NCI-H226 (cell line): ENCODE data around the gene IGSF8.
A peak's percentile ranks its signal among the peaks of the same experiment; 100 is the strongest.

ENCODE experiments used
- DNase-seq: peaks from one replicate; pipeline ENCODE4 v3.0.0-alpha.2; 2015

The IGSF8 gene

DNA sequence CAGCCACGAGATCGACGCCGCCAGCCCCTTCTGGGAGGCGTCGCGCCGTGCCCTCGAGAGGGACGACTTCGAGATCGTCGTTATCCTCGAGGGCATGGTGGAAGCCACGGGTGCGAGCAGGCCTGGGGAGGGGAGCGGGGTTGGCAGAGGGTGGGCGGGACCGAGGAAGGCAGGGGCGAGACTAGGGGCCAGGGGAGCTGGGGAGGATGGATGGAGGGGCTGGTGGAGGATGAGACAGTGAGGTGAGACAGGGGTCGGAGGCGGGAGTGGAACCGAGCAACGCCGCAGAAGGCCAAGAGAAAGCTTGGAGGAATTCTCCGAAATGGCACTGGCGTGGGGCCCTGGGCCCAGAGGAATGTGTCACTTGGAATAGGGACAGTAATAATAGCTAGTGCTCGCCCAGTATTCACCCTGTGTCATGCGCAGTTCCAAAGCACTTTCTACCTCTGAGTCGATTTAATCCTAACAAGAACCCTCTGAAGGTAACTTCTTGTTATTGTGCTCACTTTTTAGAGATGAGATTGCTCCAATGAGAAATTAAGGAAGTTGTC, 13.6 kb downstream of the IGSF8 start:
- no peak for DNase-seq

DNA sequence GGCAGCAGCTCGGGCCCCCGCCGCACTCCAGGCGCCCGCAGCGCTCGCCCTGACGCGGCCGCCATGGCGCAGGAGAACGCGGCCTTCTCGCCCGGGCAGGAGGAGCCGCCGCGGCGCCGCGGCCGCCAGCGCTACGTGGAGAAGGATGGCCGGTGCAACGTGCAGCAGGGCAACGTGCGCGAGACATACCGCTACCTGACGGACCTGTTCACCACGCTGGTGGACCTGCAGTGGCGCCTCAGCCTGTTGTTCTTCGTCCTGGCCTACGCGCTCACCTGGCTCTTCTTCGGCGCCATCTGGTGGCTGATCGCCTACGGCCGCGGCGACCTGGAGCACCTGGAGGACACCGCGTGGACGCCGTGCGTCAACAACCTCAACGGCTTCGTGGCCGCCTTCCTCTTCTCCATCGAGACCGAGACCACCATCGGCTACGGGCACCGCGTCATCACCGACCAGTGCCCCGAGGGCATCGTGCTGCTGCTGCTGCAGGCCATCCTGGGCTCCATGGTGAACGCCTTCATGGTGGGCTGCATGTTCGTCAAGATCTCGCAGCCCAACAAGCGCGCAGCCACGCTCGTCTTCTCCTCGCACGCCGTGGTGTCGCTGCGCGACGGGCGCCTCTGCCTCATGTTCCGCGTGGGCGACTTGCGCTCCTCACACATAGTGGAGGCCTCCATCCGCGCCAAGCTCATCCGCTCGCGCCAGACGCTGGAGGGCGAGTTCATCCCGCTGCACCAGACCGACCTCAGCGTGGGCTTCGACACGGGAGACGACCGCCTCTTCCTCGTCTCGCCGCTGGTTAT, 14.2 kb downstream of the IGSF8 start:
- DNase-seq = no peak

DNA sequence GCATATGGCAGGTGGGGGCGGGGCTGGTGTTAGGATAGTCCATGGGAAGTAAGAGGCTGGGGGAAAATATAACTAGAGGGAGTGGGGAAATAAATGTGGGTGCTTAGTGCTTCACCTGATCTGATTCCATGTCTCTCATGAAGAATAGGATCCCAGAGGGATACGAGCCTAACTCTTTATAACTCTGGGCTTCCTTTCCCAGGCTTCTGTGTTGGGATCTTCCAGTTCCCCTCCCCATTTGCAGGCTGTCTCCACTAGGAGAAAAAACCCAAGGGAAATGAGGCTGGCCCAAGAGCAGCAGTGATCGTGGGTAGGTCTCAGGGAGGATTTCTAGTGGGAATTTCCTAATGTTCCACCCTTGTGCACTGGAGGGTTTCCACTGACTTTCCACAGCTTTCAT, 15.5 kb downstream of the IGSF8 start:
- no peak for DNase-seq

DNA sequence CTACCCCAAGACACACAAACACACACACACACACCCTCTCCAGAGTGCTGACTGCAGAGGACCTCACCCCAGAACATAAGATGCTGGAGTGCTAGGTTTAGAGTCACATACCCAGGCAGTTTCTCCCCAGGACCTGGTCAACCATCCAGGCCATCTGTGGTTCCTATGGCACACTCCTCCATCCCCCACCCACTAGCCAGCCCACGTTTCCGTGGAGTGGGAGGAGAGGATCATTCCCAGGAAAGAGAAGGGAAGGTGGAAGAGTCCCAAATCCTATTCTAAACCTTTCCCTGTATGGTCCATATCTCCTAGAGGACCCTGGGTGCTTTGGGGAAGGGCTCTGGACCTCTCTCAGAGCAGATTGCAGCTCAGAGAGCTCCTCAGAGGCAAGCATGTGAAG, 15.9 kb downstream of the IGSF8 start:
- no peak for DNase-seq

DNA sequence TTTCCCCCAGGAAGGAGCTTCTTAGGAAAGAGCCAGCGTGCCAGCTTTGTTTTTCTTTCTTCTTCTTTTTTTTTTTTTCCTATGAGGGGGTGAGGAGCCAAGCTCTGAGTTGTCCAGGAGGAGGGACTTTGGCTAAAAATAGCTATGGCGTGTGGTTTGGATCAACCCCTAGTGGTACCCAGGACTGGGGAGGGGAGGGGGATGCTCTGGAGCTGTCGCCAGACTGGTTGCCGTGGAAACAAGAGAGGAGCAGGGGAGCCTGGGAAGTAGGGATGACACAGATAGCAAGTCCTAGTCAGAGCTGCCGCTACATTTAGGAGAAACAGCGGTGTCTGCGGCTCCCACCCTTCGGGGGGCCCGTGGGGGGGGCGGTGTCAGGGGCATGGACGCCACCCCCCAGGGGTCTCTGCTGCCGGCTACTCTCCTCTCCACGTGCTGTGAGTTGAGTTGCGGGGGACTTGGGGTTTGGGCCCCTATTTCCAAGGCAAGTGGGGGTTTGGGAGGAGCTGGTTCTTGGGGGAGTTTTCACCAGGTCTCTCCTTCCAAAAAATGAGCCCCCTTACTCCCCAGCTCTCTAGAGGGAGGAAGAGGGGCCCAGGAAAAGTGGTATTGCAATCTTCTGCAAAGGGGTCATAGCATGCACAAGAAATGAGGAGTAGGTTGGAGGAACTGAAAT, 17.0 kb downstream of the IGSF8 start, which contains the start of gene KCNJ9:
Gene KCNJ9, plus strand, starts transcription at position 278 of the 676 bp plus-strand sequence. CDS start 2,493 bp downstream, outside the sequence.
- no peak for DNase-seq

DNA sequence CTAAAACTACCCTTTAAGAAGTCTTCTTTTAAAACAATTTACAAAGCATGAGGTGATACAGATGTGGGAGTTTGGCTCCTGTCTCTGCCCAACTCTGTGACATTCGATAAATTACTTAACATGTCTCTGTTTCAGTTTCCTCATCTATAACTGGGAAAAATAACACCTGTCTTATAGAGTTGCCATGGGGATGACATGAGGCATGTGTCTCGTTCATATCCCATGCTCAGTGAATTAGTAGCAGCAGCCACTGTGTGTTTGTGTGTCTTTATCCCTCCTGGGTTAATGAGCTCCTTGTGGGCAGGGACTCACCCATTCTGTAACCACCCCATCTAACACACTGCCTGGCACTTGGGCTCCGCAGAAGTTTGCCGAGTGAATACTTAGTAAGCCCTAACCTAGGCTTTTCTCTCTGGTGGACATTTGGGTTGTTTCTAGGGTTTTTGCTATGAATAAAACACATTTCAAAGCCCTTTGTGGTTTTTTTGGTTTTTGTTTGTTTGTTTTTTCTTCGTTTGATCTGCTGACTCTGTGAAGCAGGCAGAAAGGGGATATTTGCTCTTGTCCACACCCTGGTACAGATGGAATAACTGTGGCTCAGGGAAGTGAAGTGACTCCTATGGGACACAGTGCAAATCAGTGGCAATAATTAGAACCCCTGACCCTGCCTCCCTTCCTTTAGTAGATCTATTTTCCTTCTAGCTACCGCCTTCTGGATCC, 17.9 kb downstream of the IGSF8 start:
- no peak for DNase-seq

DNA sequence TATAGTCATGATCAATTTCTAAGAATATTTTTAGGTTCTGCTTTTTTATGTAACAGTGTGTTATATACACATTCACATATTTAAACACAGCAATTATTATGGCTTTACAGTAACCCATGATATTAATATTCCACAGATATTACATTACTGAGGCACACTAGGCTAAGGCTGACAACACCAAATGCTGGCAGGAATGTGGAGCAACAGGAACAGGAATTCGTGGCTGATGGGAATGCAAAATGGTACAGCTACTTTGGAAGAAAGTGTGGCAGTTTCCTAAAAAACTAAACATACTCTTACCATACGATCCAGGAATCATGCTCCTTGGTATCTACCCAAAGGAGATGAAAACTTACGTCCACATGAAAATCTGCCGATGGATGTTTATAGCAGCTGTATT, 19.0 kb downstream of the IGSF8 start:
- DNase-seq = no peak

DNA sequence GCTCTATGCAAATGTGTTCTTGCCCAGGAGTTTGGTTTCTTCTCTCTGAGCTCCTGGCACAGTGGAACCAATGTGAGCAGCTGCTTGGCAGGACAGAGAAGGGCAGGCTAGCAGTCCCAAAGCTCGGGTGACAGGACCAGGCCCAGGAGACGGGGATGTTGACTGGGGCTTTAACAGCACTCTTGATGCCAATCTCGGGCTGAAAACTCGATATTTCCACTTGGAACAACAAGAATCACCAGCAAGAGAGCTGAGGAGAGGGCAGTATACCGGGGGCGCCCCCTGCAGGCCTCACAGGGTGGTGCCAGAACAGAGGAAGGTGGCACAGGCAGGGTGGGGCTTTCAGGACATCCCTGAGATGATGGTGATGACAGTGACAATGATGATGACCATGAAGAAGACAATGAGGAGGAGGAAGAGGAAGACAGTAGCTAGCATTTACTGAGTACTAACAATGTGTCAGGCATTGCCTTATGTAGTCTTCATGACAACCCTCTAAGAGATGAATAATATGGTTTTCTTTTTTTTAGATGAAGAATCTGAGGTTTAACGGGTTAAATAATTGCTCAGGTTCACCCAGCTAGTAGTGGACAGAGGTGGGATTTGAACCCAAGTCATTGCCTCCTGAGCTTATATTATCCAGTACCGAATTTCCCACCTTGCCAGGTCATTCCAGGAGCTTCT, 19.8 kb downstream of the IGSF8 start:
- peak; percentile 20 for DNase-seq

DNA sequence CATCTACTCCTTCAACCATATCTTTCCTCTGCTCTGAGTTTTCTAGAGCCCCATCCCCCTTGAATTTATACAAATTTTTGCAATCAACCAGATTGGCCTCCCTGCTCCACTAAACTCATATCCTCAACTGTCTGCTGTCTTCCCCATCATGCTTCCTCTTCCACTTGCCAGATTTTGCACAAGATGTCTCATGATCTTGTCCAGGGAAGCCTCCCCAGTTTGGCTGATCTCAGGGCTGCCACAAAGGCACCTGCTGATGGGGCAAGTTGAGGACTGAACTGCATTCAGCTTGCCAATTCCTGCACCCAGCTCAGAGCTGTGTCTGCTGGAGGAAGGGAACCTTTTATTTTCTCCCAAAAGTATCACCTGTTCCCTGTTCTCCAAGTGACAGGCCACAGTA, 20.9 kb downstream of the IGSF8 start:
- no peak for DNase-seq

DNA sequence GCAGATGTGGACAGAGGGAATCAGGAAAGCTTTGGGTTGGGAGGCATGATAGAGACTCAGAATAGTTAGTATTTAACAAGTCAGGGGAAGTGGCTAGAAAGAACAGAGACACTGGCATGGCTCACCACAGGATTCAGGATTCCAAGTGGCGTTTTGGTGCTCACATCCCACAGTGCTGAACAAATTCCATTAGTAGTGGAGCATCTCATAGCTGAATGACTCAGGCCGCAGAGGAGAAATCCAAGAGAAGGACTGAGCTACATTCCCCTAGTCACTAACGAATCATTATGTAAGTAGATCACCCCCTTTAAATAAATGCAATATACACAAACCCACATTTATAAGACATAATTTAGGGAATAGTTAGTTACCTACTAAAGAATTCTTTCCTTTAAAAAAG, 22.1 kb downstream of the IGSF8 start:
- DNase-seq = no peak

DNA sequence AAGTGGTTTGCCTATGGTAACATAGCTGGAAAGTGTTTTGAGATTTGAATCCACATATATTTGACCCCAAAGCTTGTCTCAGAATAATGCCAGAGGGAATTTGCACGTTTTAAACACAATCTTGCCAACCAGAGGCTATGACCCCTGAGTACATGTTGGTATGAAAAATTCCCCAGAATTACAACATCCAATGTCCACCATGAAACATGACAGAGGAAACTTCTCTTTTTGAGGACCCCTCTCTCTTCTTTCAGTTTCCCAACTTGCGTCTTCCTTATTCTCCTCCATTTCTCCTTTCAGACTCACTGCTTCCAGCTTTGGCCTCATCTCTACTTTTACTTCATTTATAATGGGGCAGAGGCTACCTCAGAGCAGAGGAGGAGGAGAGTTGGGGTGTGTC, 22.6 kb downstream of the IGSF8 start:
- DNase-seq = no peak

DNA sequence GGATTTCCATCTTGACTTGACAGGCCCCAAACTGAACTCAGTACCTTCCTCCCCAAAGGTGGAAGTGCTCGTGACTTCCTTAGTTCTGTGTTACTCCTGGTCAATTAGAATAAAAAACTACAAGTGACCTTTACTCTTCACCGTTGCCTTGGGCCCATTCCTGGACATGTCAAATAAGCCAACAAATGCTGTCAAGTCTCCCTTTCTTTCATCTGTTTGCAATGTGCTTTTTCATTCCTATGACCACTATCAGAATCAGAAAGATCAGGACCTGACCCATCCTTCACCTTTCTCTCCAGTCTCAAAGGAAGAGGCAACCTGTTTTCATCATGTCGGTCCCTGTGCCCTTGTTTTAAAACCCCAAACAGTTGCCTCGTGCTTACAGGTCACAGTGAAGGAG, 23.6 kb downstream of the IGSF8 start:
- no peak for DNase-seq

DNA sequence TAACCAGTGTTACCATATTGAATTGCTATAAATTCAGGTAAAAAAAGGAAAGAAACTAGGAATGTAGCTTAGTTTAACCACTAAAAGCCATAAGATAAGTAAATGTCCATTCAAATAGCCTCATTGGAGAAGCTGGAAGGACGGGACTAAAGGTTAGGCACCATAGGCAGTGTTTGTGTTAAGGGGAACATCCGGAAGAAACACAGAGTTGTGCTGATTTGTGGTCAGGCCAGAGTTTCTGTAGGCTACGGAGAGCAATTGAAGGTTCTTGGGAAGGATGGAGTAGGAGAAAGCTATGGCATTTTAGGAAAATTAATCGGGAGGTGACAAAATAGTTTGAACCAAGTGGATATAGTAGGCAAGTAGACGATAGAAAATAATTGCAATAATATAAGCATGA, 27.1 kb downstream of the IGSF8 start:
- no peak for DNase-seq

DNA sequence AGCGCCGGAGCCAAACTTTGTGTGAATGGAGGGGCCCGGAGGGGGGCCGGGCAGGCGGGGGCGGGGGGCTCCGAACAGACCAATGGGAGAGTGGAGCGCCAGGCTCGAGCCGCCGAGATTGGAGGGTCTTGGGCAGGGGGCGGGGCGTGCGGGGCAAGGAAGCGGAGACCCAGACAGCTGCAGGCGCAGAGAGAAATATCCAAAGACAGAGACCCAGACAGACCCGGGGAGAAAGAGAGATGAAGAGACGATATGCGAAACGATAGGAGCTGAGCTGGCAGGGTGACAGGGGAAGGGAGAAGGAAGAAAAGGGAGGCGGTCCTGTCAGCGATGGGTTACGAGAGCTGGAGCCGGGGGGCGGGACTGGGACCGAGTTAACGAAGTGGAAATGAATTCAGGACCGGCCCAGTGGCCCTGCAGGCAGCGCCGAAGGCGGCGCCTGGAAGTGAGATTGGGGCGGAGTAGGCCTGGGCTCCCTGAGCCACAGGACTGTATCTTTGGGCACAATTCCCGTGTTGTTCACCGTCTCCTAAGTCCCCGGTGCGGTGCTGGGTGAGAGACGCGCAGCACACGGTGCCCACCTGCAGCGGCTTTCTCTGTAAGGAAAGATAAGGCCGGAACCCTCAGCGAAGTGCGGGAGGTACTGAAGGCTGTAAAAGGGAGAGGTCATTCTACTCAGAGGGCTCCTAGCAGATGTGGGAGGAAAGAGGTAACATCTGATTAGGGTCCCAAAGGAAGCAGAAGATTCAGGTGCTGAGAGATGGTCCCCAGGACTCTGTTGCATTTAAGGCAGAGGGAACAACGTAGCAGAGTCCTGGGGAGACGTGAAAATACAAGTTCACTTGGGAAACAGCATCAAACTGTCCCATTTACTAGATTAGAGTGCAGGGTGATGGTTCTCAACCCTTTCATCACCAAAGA, 27.9 kb downstream of the IGSF8 start:
- peak; percentile 66 for DNase-seq

DNA sequence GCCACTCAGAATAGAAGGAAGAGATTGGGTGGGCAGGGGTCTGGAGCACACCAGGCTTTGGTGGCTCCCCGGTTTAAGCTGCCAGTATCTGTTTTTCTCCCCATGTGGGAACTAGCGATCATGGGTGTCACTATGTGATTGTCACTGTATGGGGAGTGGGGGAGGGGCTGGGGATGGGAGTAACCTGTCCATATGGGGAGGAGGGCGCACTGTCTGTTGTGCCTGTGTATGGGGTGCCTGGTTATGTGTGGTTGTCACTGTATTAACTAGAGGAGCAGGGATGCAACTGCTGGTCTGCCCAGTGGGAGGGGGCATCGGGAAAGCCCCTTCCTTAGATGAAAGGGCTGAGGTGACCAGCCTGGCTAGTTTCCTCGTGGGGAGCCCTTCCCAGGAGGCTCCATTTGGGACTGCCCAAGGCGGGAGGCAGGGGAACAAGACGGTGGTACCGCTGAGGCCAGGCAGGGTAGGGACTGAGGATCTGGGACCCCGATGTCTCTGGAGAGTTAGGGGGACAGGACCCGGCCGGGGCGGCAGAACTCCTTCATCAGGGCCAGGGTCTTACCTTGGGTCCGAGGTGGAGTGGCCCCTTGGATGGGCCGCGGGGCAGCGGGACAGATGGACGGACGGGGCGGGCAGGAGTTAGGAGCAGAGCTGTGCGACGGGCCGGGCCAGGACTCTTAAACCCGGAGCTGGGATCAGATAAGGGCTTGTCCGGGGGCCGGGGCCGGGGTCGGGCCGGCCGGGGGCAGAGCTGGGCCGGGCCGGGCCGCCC, 28.8 kb downstream of the IGSF8 start, which contains the start of gene KCNJ10:
Gene KCNJ10, minus strand, starts transcription at position 701 of the 772 bp plus-strand sequence. CDS start 27,628 bp downstream, outside the sequence.
- DNase-seq = no peak

DNA sequence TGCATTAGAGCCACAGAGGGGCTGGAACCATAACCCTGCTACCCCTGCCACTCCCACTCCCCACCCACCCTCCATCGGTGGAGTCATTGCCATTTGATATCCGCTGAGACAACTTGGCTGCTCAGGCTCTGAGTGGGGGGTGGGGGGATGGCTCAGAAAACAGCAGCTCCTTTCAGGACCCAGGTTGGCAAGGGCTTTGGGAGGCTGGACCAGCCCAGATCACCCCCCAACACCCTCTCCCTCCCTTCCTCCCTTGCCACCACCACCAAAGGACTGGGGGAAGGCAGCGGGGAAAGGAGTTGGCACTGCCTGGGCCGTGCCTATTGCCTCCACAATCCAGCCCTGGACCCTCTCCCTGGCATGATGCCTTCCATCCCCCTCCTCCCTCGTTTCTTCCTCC, 30.2 kb downstream of the IGSF8 start:
- DNase-seq = no peak

DNA sequence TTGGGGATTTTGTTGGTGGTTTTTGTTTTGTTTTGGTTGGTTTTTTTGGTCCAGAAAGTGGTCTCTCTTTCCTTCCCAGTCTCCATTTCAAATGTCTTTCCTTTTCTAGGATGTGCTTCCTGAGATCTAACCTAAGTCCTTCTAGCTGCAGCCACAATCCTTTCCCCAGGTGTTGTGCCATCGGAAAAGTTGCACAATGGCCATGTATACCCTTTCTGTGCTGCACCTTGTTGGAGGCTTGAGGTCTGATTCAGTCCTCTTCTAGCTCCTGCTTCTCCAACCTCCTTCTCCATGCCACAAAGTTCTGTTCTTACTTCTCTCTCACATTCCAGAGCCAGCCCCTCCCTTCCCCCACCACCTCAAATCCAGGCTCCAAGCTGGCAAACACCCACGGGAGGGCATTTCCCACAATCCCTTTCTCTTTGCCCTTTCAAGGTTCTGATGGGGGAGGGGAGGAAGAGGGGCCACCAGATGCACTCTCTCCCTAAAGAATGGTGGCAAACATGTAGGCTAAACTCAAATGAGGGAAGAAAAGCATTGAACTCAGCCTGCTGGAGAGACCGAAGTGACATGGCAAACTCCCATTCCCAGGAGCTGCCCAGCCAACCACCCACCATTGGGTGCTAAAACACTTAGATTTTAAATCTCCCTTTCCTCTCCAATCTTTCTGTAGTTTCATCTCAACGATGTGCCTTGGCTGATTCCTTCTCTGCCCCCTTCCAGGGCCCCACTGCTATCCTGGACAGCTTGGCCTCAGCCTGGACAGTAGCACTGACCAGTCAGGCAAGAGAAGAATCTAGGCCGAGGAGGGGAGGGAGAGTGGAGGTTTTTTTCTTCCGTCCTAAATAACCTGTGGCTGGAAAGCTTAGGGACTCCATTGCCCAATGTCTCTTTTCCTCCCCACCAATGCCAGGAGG, 31.3 kb downstream of the IGSF8 start:
- DNase-seq = no peak

DNA sequence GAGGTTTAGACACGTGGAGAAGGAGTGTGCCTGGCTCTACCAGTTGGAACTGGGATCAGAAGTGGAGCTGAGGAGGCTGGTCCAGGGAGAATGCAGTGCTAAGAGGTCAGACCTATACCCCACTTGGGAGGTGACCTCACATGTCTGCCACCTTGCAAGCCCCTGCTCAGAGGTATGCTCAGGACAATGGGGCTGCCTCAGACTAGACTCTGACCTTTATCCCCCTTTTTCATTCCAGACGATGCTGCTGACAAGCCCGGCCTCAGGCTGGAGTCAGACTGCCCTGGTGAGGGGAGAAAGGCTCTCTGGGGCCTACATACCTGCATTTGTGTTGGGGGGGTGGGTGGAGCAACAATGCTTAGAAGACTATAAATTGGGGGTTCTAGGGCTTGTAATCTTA, 33.7 kb downstream of the IGSF8 start:
- no peak for DNase-seq

DNA sequence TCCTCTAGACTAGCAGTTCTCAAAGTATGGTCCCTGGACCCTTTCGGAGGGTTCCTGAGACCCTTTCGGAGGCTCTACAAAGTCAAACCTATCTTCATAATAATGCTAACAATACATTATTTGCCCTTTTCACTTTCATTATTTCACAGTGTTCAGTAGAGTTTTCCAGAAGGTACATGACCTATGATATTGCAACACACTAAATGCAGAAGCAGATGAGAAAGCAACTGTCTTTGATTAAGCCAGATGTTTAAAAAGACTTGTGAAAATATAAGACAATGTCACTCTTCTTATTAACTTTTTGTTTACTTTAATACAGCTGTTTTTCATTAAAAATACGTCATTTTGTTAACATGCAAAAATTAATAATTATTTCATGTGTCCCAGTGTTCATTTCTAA, 34.3 kb downstream of the IGSF8 start:
- DNase-seq = no peak

DNA sequence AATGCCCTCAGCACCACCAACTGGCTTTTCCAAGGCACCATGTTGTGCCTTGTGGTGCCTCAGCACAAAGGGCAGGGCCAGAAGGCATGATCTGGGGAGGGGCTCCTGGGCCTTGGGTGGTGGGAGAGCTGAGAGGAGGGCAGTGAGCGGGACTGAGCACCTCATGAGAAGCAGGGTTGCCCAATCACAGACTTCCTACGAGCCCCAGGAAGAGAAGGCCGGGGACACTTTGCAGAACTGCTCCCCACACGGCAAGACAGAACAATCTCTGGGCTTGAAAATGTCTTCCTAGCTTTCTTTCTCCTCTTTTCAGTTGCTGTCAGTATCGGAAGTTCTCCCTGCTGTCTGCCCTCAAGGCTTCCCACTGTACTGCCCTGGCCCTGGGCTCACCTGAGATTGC, 35.2 kb downstream of the IGSF8 start:
- DNase-seq = no peak
